Embryonic facial prominence (tissue), 1 donor: ENCODE results near the gene ROPN1B.
"Not testable (repeated sequence)": the region's sequence is repeated elsewhere in the genome, so short reads cannot be mapped to it uniquely, and the experiment has no call there.

ENCODE experiments used
- DNase-seq: peaks from one replicate; pipeline ENCODE4 v3.0.0-alpha.2; 2016; ENCODE audit errors: extremely low spot score

Gene ROPN1B

DNA sequence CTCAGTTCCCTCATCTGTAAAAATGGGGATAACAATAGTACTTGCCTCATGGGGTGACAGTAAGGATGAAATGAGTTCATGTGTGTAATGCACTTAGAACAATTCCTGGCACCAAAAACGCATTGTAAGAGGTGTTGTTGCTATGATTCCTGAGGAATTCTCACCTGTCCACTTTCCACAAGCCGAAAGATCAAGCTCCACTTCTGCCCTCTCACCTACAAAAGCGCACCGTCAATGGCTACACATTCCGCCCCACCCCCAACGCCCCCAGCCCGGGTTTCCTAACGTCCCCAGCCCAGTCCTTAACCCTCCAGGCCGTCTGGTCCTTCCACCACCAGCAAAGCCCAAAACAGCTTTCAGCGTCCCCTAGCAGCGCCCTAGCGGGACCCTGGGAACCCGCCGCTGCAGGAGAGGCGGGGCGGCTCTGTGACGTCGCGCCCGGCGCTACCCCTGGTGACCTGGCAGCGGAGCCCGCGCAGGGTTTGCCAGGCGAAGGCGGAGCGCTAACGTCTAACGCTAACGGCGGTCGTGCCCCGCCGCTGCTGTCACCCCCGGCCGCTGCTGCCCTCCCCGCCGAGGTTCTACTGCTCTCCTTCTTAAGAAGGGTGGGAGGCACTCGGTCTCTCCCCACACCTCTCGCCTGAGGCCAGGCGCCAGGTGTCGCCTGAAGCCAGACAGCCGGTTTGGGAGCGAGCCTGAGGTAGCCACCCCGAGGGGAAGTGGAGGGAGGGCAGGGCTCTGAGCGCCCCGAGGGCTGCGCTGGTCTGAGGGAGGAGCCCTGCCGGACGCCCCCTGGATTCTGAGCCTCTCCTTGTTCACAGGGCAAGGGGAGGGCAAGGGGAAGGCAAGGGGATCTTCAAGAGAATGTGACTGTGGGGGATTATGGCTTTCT is at the start of gene ROPN1B:
ROPN1B (plus strand) TSS at position 478 of the 892 bp plus-strand sequence. CDS start 2,877 bp downstream, outside the sequence.
- DNase-seq, result not testable (repeated sequence)

DNA sequence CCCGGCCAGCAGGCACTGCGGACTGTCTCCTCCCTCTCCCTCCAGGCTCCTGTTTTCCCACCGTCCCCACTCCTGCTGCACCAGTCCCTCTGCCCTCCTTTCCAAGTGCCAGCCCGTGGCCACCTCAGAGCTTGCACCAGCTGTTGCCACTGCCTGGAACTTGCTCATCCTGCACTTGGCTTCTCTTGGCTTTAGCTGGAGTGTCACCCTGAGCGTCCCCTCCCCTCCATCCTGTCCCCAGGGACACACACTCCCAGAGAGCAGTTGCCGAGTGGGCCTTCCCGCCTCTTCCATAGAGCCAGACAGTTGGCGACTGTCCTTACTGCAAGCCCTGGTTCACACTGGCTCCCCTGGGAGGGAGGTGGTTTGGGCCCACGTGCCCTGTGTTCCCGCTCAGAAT is 48.8 kb upstream of the ROPN1B start:
- DNase-seq, result not testable (repeated sequence)

DNA sequence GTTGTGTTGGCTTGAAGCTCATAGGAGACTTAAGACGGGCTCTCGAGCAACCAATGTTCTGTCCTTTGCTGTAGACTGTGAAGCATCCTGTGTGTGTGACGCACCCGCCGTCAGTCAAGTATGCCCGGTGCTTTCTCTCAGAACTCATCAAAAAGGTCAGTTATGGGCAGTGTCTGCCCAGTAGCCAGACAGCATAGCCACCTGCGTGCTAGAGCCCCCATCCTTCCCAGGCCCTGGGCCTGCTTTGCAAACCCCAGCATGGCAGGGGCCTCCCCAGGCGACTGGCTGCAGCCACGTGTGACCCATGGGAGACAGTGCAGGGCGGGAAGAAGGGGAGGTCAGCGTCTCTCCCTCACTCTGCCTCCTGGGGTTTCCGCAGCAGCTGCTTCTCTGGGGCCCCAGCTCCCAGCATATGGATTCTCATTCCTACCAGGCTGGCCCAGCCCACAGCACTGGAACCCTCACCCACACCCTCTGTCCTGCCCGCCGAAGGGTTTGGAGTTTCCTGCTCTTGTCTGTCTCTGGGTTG is 48.2 kb upstream of the ROPN1B start:
- not testable (repeated sequence) for DNase-seq

DNA sequence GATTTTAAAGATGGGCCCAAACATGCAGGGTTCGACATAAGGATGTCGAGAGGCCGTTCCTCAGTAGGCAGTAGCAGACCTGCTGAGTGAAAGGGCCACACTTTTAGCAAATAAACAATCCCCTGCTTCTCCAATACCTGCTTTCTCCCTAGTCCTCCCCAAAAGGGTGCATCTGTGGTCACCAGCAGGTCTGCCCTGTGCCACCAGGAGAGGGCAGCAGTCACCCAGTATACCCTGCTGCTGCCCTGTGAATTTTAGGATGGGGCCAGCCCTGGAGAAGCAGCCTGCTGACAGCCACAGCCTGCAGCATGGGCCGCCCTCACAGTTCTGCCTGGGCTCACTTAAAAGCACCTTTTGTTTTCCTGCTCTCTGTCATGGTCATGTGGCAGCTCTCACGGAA is 47.3 kb upstream of the ROPN1B start:
- not testable (repeated sequence) for DNase-seq

DNA sequence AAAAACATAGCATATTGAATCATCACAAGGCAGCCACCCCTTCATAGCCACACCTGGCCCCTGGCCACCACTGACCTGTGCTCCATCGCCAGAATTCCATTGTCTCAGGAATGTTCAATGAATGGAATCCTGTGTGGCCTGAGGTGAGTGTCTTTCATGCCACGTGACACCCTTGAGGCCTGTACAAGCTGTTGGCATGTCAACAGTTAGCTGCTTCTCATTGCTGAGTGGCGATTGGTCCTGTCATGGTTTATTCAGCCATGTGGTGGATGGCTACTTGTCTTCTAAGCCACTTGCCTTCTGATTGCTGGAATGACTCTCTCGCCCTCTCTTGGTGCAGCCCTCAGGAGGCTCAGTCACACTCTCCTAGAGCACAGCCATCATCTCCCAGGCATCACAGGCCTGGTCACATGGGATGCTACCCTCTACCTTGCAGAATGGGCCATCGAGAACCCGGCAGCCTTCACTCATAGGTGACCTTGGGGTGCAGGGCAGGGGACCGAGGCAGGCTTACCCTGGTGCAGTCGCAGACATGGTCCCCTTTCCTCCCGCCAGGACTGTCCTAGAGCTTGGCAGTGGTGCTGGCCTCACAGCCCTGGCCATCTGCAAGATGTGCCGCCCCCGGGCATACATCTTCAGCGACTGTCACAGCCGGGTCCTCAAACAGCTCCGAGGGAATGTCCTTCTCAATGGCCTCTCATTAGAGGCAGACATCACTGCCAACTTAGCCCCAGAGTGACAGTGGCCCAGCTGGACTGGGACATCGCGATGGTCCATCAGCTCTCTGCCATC is 45.5 kb upstream of the ROPN1B start:
- not testable (repeated sequence) for DNase-seq

DNA sequence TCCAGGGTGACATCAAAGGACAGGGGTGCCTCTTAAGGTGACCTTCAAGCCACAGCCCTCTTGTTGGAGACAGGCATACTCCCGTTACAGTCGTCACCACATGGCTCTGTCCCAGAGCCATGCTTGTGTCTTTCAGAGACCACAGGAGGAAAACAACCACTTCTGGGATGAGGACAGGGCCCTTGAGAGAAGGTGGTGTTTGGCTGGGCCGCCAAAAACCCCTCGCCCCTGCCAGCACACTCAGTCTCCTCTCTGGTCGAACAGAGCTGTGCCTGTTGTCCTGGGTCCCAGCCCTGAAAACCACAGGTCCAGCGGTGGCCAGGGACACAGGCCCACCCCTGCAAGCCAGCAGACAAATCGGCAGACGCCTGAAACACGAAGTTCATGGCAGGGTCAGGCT is 44.7 kb upstream of the ROPN1B start:
- DNase-seq, result not testable (repeated sequence)

DNA sequence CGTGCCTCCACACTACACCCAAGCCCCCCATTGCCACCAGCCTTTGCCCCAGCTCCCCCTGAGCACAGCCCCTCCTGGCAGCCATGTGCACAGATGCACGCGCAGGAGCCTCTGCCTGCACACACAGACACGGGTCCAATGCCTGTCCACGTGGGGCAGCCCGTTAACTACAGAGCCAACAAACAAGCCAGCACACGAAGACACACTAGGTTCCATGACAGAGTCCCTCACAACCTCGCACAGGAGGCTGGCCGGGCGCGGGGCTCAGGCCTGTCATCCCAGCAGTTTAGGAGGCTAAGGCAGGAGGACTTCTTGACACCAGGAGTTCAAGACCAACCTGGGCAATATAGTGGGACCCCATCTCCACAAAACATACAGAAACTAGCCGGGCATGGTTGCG is 43.3 kb upstream of the ROPN1B start:
- not testable (repeated sequence) for DNase-seq

DNA sequence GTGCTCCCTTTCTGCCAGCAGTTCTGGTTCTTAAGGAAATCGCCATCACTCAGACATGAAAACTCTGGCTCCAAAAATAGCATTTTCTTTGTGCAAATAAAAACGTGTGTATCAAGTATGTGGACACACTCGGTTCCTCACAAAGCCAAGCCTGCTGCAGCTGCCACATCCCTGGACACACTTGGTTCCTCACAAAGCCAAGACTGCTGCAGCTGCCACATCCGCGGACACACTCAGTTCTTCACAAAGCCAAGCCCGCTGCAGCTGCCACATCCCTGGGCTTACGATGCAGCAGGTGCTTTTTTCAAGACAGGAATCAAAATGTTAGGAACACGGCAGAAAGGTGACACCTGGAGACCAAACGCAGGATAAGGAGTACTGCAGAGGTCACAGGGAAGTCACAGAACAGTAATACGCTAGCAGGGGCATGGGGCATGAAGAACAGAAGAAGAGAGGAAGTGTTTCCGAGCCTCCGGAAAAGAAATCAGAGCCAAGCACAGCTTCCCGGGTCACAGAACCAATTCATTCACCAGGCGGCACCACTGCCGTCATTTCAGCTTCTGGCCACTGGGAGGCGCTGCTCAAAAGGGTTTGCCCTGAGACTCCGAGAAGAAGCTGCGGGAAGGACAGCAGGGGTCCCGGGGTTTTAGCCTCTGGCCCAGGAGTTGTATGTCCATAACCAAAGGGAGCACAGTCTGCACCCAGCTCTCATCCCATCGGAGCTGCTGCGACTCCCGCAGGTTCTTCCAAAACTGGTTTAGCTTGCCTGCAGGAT is 40.0 kb upstream of the ROPN1B start:
- not testable (repeated sequence) for DNase-seq

DNA sequence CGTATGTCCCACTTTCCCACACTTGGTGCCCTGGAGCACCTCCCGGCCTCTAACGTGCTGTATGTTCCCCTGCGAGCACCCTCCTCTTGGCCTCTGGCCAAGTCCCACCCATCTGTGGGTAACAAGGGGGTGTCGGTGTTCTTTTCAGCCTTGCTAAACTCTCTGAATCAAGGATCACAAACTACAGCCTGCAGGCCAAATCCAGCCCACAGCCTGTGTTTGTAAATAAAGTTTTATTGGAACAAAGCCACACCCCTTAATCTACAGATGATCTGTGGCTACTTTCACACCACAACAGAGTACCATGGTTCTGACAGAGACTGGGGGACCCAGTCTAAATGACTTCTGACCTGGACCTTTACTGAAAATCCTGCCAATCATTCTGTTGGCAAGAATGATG is 39.2 kb upstream of the ROPN1B start:
- DNase-seq, result not testable (repeated sequence)

DNA sequence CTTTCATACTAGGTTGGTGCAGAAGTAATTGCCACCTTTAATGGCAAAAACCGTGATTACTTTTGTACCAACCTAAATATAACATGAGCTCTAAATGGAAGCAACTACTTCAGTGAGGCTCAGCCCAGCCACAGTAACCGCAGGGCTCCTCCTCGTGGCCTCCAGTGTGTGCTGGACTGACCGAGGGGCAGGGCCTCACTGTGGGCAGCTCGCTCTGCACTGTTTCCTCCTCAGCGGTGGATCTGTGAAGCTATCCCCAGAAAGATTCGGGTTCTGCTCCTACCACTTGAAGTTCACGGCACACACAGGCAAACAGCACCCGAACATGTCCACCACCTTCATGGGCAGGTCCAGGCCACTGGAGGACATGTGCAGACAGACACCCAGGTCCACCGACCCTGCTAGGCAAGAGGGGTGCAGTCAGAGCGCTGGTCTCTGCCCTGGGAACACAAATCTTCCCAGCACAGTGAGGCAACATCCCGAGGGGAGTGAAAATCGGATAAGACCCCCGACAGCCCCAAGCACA is 37.6 kb upstream of the ROPN1B start:
- DNase-seq, result not testable (repeated sequence)

DNA sequence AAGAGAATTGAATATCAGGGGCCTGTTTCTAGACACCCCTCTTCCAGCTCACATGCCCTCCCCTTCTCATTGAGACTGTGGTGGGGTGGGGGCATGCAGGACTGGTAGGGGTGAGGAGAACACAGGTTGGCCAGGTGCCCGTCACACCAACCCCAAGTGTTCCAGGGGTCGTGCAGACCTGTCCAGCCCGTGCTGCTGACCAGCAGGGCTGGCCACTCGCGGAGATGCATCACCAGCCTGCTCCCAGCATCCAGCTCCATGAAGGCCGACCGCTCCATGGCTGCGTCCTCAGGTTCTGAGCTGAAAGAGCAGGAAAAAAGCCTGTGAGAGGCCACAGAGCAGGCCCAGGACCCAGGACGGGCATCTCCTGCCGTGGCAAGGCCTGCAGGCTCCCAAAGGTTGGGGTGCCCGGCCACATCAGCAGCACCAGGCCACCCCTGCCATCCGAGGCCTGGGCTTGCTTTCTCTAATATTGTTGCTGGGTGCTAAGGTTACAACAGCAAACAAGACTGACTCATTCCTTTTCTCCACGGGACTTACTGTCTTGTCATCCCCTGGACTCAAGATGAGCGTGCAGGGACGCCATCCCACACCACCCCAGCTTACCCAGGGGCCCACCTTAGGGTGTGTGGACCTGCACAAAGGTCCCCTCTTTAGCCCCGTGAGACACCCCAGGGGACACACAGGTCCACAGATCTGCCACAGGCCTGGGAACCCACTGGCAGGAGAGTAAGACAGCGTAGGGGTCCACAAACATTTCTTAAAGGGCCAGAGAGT is 35.4 kb upstream of the ROPN1B start:
- not testable (repeated sequence) for DNase-seq

DNA sequence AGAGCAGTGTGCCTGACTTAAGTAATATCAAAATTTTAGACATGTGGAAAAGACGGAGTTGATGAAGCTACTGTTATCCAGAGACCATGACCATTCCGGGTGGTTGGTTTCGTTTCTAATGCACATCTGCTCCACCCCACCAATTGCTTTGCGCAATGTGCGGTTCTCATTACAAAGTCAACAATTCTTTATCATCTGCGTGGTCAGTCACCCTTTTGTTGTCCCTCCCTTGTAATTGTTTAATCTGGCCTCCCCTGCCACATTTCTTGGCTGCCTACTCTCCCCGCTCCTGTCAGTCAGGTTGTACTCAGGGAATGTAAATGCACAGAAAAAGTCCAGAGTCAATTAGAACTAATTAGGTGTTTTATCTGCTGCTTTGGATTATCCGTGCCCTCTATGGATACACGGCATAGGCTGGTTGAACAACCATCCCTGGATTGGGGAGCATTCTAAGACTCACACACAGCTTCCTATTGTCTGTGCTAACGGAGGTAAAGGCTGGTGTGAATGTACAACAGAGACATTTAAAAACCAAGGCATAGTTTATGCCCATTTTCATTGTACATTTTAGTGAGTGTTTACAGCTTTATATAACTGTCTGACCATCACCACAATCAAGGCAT is 33.6 kb upstream of the ROPN1B start:
- not testable (repeated sequence) for DNase-seq

DNA sequence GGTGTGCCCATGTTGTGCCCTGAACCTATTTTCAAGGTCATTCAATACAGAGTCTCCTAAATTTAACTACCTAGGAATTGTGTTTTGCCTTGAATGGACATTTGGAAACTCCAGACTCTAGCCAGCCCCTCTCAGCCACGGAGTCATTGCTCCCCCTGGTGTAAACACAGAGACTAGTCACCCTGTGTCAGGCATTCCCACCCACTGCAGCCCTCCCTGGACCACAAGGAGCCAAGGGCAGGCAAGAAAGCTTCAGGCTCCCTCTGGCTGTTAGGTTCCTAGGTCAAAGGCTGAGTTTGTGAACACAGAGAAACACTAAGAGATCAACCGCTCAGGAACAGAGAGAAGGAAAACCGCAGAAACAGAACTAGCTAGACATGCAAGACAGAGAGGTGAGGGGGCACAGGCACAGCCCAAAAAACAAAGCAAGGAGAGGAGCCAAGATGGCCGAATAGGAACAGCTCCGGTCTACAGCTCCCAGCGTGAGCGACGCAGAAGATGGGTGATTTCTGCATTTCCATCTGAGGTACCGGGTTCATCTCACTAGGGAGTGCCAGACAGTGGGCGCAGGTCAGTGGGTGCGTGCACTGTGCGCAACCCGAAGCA is 32.7 kb upstream of the ROPN1B start:
- not testable (repeated sequence) for DNase-seq

DNA sequence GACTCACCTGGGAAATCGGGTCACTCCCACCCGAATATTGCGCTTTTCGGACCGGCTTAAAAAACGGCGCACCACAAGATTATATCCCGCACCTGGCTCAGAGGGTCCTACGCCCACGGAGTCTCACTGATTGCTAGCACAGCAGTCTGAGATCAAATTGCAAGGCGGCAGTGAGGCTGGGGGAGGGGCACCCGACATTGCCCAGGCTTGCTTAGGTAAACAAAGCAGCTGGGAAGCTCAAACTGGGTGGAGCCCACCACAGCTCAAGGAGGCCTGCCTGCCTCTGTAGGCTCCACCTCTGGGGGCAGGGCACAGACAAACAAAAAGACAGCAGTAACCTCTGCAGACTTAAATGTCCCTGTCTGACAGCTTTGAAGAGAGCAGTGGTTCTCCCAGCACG is 32.1 kb upstream of the ROPN1B start:
- not testable (repeated sequence) for DNase-seq

DNA sequence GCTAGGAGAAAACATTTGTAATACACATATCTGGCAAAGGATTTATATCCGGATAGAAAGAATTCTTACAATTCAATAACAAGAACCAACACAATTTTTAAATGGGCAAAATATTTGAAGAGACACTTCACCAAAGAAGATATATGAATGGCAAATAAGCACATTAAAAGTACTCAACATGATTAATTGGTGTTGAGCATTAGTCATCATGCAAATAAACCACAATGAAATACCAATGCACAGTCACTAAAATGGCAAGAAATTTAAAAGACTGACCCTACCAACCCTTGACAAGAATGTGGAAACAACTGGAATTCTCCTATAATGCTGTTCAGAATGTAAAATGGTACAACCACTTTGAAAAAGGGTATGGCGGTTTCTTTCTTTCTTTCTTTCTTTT is 21.2 kb upstream of the ROPN1B start:
- not testable (repeated sequence) for DNase-seq

DNA sequence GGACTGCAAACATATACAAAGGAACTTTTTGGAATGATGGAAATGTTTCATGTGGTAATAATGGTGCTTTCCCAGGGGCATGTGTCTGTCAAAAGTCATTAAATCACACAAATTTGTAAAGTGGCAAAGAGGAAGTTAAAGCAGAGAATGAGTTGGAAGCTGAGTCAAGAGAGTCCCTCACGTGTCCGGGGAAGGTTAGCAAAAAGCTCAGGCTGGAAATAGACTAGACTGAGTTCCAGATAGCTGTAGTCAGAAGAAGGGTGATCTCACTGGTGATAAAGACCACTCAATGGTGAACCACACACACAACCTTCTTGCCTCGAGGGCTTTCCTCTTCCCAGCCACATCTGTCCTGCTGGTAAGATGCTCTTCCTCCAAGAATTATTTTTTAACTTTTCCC is 20.1 kb upstream of the ROPN1B start:
- DNase-seq, result not testable (repeated sequence)

DNA sequence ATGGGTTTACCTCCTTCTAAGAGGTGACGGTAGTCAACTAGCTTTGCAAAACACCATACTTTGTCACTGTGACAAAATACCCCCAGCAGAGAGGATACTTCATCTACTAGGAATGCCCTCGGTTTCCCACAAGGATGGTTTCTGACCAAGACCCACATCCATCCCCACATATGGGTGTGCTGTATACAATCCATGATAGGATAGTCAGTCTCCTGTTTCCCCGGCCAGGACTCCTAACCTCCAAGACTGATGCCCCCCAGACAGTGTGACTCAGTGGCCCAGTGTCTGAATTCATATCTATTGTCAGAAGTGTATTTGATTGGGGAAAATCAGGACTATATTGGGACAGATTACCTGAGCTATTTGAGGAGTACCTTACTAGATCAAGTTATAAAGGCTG is 17.8 kb upstream of the ROPN1B start:
- DNase-seq, result not testable (repeated sequence)

DNA sequence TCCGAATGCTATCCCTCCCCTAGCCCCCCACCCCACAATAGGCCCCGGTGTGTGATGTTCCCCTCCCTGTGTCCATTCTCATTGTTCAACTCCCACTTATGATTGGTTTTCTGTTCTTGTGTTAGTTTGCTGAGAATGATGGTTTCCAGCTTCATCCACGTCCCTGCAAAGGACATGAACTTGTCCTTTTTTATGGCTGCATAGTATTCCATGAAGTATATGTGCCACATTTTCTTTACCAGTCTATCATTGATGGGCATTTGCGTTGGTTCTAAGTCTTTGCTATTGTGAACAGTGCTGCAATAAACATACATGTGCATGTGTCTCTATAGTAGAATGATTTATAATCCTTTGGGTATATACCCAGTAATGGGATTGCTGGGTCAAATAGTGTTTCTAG is 12.0 kb upstream of the ROPN1B start:
- not testable (repeated sequence) for DNase-seq

DNA sequence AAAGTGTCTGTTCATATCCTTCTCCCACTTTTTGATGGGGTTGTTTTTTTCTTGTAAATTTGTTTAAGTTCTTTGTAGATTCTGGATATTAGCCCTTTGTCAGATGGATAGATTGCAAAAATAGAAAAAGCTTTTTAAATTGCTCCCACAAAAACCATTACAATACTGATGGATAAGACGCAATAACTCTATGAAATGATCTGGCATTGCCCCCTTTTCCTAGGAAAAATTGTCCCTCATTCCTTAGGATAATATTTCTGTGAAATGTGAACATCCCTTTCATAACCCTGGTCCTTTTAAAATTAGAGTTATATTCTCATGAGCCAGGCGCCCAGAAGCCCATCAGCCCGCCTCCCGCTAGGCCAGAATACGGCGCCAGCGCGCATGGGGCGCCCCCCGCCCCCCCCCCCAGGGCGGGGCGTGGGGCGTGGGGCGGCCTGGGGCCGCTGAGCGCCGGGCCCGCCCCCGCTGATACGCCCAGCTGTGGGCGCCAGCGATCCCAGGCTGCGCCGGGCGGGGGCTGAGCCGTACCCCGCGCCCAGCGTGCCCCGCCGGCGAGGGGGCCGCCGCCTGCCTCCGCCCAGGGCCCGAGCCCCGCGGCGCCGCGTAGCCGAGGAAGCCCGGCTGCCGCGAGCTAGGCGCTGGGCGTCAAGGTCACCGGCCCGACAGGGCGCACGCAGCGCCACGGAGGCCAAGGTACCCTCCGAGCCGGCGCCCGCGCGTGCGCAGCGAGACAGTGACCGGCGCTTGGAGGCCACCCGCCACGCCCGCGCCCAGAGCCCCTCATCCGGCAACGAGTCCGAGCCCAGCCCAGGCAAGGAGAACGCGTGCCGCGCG is 11.1 kb upstream of the ROPN1B start:
- no peak for DNase-seq
